Left ventricle myocardium superior (tissue), 1 donor: ENCODE data around the gene OR4D11. TPM values are rescaled to one million over a fixed set of nuclear protein-coding genes. Genes with fewer than 3 reads are reported as not detected.
"Not testable (repeated sequence)": the region's sequence is repeated elsewhere in the genome, so short reads cannot be mapped to it uniquely, and the experiment has no call there.

Source experiments
- ATAC-seq: fragments of 200-7000 bp; cut with Tn5 transposase; one replicate; pipeline ENCODE4 v1.9.1; 2020; ENCODE audit warnings: mild to moderate bottlenecking, moderate library complexity
- DNase-seq: peaks from one replicate; pipeline ENCODE4 v3.0.0-alpha.2; 2020
- intact Hi-C: fragments of 100-400 bp; cut with micrococcal nuclease; formaldehyde crosslinking; loops from one replicate; pipeline ENCODE4 v1.11.0; 2022
- long read RNA-seq: library from polyadenylated mRNA; unstranded; transcript quantifications from one replicate; pipeline ENCODE4 v2.0.0, GENCODE V29; 2021
- total RNA-seq: library from RNA; stranded (reverse); fragmentation: NEBNext Ultra II Directional; extraction: Animal tissue kit (Norgen Biotek cat#: 25700); gene quantifications from one replicate; pipeline ENCODE4 v1.2.1, GENCODE V29; 2021
- donor health status: DM: no; HTN: yes; CAD: no; lungs with severe emphysema.

OR4D11 gene
- total RNA-seq = not detected
- long read RNA-seq = 0 reads

DNA sequence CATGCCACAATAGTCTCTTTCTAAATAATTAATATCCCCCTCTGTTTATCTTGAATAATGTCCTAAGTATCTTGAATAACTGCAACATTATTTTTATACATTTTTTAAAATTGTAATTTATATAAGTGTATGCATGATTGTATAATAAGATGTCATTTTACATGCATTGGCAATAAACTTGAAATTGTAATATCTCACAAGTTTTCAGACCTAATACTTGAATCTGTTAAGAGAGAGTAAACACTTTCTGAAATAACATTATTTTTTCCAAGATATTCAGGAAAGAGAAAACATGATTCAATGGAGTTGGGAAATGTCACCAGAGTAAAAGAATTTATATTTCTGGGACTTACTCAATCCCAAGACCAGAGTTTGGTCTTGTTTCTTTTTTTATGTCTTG lies at the start of gene OR4D11:
OR4D11 (plus strand) TSS at position 301 of the 400 bp plus-strand sequence; CDS start at position 301, 0 bp downstream.
- no peak for DNase-seq
- intact Hi-C loops = no loop called here
- no peak for ATAC-seq

DNA sequence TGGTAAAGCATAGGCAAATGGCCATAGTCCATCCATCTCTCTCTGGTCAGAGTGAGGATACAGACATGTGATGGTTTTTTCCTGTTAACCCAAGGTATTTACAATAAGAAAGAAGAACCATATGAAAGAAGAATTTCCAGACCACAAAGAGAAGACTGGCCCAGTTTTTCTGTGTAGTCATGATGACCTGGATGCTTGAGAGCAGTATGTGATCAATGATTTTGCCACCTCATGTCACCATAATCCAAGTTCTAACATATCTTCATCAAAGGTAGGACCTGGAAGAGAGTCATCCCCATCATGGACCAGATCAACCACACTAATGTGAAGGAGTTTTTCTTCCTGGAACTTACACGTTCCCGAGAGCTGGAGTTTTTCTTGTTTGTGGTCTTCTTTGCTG lies 46.7 kb upstream of the OR4D11 start, which contains the start of gene OR4D6:
OR4D6 (plus strand) TSS at position 301 of the 400 bp plus-strand sequence; CDS start at position 301, 0 bp downstream.
- no peak for DNase-seq
- intact Hi-C loops = no loop called here
- no peak for ATAC-seq

DNA sequence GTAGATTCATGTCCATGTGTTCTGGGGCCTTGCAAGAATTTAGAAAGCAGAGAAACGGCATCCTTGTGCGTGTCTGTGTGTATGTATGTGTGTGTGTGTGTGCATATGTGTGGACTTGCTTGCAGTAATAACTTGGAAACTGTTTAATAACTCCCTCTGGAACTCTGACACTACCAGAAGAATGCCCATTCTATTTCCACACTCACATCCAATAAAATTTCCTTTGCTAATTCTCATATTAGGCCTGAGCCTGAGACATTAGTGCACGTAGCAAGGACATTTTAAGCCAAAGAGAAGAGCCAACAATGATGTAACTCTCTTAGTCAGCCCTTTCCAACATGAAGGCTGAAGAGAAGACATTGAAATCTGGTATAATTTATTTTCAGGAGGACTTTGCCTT lies 43.5 kb upstream of the OR4D11 start:
- ATAC-seq = no peak
- no peak for DNase-seq
- intact Hi-C loops = no loop called here

GRCh38 chr11:59463190-59463641 lies 40.2 kb upstream of the OR4D11 start:
- intact Hi-C loops = no loop called here
- ATAC-seq (peak; percentile 69), DNase-seq (no peak)

- DNase-seq (no peak), ATAC-seq (no peak)
- intact Hi-C loops = no loop called here
Observed at GRCh38 chr11:59473015-59473414, 30.4 kb upstream of the OR4D11 start, which contains the start of gene OR4D10. OR4D10 (plus strand) TSS chr11:59473315; CDS start chr11:59477430, 4,115 bp downstream.

- DNase-seq = no peak
- intact Hi-C loops = no loop called here
- no peak for ATAC-seq
Observed at GRCh38 chr11:59475176-59475575, 28.2 kb upstream of the OR4D11 start.

GRCh38 chr11:59479906-59480305 lies 23.5 kb upstream of the OR4D11 start:
- no peak for ATAC-seq
- intact Hi-C loops = no loop called here
- no peak for DNase-seq

- no peak for ATAC-seq
- intact Hi-C loops = no loop called here
Observed at GRCh38 chr11:59480359-59480758, 23.0 kb upstream of the OR4D11 start.

GRCh38 chr11:59501931-59502330 lies 1.4 kb upstream of the OR4D11 start:
- intact Hi-C loops = no loop called here
- no peak for DNase-seq
- no peak for ATAC-seq

More at GRCh38 chr11:59480359-59480758, 23.0 kb upstream of the OR4D11 start:
- DNase-seq = no peak

DNA sequence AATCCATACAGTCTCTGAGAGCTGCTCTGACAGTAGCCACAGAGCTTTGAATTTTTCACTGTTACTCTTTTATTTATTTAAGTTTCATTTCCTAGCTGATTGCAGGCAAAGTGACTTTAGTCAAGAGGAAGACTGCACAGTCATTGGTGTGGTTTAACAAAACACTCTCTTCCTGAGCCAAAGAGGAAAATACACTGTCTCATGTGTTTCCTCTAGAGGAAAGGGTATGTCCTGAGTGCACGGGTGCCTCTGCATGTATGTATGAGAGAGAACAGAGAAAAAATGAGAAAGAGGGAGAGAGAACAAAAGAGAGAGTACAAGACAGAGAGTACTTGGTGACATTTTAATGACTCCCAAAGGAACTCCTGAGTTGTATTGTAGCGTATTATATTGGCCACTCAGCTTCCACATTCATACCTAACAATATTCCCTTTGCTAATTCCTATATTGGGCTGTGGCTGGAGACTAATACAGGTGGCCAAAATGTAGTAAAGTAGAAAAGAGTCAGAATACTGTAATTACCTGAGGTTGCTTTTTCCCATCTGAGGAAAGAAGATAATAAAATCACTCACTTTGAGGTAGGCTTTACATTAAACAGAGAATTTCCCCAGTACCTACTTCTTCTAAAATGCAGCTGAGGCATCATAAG lies 7.7 kb downstream of the OR4D11 start, which contains the start of gene OR4D9:
OR4D9 (plus strand) TSS at position 599 of the 649 bp plus-strand sequence. CDS start 3,374 bp downstream, outside the sequence.
- ATAC-seq = peak; percentile 36
- DNase-seq = no peak

GRCh38 chr11:59511675-59512074 lies 8.3 kb downstream of the OR4D11 start:
- intact Hi-C loops = no loop called here
- DNase-seq (no peak), ATAC-seq (no peak)

More for the DNA sequence above, 7.7 kb downstream of the OR4D11 start, which contains the start of gene OR4D9:
- intact Hi-C loops = no loop called here

DNA sequence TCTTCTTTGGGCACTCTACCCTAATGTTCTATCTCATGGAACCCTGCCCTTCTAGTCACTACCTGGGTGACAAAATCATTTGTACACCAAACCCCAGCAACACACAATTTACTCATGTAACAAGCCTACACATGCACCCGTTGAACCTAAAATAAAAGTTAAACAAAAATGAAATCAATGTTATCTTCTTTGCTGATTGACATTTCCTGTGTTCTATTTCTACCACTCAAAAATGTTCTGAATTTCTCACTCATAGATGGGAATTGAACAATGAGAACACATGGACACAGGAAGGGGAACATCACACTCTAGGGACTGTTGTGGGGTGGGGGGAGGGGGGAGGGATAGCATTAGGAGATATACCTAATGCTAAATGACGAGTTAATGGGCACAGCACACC lies 16.8 kb downstream of the OR4D11 start:
- DNase-seq, intact Hi-C loops, ATAC-seq: not testable (repeated sequence)

DNA sequence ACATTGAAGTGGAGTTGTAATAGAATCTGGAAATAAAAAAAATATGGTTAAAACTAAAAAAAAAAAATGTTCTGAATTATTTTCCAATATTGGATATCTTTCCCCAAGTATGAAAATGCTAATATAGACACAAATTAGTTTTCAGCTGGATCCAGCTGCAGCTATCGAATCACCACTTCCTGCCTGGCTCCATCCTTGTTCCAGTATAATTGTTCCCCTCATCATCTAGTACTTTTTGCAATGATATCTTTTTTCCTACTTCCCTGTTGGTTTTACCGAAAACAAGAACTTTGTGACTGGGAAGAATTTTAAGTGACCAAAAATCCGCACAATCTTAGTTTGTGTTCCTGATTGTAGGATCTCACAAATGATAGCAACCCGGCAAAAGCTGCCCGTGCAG lies 17.4 kb downstream of the OR4D11 start:
- ATAC-seq = no peak
- no peak for DNase-seq
- intact Hi-C loops = no loop called here

- DNase-seq = no peak
- no peak for ATAC-seq
- intact Hi-C loops = no loop called here
Observed at GRCh38 chr11:59523541-59523940, 20.2 kb downstream of the OR4D11 start.

DNA sequence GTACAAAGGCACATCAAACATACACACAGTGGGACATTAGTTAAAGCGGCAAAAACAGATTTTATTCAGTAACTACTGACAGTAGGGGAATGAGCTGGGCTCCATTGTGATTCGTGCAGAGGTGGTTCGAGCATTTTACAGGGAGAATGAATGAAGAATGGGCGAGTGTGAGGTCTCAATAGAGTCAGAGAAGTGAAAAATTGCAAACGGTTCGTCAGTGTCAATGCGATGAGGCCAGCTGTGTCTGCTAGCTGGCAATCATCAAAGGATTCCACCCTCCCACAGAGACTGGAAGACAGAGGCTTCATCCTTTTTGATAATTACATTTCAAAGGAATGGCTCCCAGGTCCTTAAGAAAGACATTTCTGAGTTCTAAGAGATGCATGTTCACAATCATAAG lies 25.3 kb downstream of the OR4D11 start:
- ATAC-seq = no peak
- DNase-seq = no peak

DNA sequence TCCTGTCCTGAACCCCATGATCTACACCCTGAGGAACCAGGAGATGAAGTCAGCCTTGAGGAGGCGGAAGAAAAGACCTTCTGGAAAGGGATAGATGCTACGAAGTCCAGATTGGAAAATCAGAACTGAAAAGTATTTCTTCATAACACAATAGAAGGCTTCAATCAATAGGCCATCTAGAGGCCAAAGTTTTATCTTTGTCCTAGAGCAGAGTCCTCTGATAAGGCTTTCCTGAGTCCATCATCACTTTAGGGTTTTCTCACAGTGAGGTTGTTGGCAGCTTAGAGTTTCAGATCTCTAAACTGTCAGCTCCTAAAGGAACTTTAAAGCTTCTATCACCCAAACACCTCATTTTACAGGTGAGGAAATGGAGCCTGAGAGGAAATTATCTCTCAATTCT lies 29.2 kb downstream of the OR4D11 start:
- intact Hi-C loops = loop anchor here (10.0 kb wide), 1 partner anchor 272 kb away; no protein-coding TSS in a partner anchor
- no peak for DNase-seq
- no peak for ATAC-seq

More for the DNA sequence above, 25.3 kb downstream of the OR4D11 start:
- intact Hi-C loops = no loop called here

GRCh38 chr11:59534676-59535075 lies 31.3 kb downstream of the OR4D11 start:
- DNase-seq (no peak), ATAC-seq (no peak)
- intact Hi-C loops = loop anchor here (5.0 to 10.0 kb wide), 2 partner anchors 148 to 270 kb away; no protein-coding TSS in a partner anchor

DNA sequence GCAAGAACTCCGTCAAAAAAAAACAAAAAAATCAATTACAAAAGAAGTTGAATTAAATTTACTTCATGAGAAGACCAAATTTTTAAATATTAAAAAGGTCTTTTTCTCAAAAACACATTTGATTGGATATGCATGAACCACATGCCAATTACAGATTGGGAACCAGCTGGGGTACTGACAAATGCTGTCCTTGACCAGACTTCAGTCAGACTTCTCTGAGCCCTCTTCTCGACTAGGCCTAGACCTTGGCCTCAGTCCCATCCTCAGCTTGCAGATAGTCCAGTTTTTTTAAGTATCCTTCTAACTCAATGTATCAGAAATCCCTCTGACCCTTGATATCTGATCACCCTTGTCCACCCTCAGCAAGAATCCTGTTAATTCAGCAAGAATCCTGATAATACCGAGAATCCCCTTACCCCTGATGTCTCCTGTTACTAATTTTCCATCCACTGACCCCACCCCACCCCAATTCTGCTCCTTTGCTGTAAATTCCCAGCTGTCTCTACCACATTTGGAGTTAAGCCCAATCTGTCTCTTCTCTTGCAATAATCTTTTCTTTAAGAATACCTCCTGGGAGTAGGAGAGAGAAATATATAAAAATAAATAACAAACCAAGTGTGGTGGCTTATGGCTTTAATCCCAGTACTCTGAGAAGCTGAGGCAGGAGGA lies 38.9 kb downstream of the OR4D11 start:
- no peak for ATAC-seq
- DNase-seq = no peak
- intact Hi-C loops = no loop called here

DNA sequence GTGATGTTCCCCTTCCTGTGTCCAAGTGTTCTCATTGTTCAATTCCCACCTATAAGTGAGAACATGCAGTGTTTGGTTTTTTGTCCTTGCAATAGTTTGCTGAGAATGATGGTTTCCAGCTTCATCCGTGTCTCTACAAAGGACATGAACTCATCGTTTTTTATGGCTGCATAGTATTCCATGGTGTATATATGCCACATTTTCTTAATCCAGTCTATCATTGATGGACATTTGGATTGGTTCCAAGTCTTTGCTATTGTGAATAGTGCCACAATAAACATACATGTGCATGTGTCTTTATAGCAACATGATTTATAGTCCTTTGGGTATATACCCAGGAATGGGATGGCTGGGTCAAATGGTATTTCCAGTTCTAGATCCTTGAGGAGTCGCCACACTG lies 40.3 kb downstream of the OR4D11 start:
- ATAC-seq, intact Hi-C loops, DNase-seq: not testable (repeated sequence)

DNA sequence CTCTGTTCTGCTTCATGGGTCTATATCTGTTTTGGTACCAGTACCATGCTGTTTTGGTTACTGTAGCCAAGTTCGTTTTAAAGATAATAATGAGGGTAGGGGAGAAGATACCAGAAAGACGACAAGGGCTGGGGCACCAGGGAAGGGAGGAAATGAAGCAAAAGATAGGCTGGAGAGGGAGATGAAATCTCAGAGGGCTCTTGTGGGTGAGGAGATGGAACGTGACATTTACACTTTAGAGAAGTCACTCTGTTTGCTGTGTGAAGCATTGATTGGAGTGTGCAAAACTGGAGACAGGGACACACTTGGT lies 41.4 kb downstream of the OR4D11 start:
- intact Hi-C loops = no loop called here
- no peak for ATAC-seq
- DNase-seq = no peak
